ENCODE measurements around the gene UBAC1. TPM values are rescaled to one million over a fixed set of nuclear protein-coding genes. Genes with fewer than 3 reads are reported as not detected.

The UBAC1 gene
- total and polyA plus RNA-seq, 4 donors, result 37.8 to 49.5 (median 39.7) TPM

- Histone ChIP-seq H3K4me3 (no peak overlapping the region), H3K27me3 (ENCODE audit: control insufficient read depth in 3 of 3, insufficient read depth in 3 of 3, low read length in 2 of 3) (no peaks in the 10 kb centered on the region), H3K4me1 (ENCODE audit: control insufficient read depth in 5 of 5, insufficient read depth in 5 of 5, low read length in 5 of 5) (no peaks in the 10 kb centered on the region), H3K9me3 (ENCODE audit: control insufficient read depth in 4 of 4, insufficient read depth in 3 of 4, low read length in 3 of 4) (no peaks in the 10 kb centered on the region), H3K27ac (ENCODE audit: low read depth in 1 of 2, low read length in 1 of 2) (no peak overlapping the region), H3K36me3 (ENCODE audit: control insufficient read depth in 4 of 4, insufficient read depth in 4 of 4, low read length in 4 of 4) (peaks cover 15 to 48% (median 19%) of the 10 kb centered on the region in 4 donors), H3K9ac (ENCODE audit: insufficient read depth in 1 of 2, low read length in 2 of 2) (no peak overlapping the region)
- 95 to 96% methylated on average over 18 of the region's 18 CpGs for WGBS, 2 donors
- TF ChIP-seq CTCF (IDR thresholded peaks at IDR 0.05; ENCODE audit: control extremely low read depth, extremely low read depth), result no peak
- ATAC-seq (ENCODE audit: insufficient read depth, low FRiP score) (no peak), DNase-seq (no peak)
These were observed 28.5 kb downstream of the UBAC1 start for GRCh38 chr9:135932656-135933055.

GRCh38 chr9:135931349-135931820, 29.8 kb downstream of the UBAC1 start:
- TF ChIP-seq CTCF (IDR thresholded peaks at IDR 0.05; ENCODE audit: control extremely low read depth, extremely low read depth), result no peak
- Histone ChIP-seq H3K27ac (ENCODE audit: low read depth in 1 of 2, low read length in 1 of 2) (no peak overlapping the region), H3K9ac (ENCODE audit: insufficient read depth in 1 of 2, low read length in 2 of 2) (no peak overlapping the region), H3K4me1 (ENCODE audit: control insufficient read depth in 5 of 5, insufficient read depth in 5 of 5, low read length in 5 of 5) (peaks cover 0 to 4% (median 0%) of the 10 kb centered on the region in 5 donors), H3K27me3 (ENCODE audit: control insufficient read depth in 3 of 3, insufficient read depth in 3 of 3, low read length in 2 of 3) (no peaks in the 10 kb centered on the region), H3K9me3 (ENCODE audit: control insufficient read depth in 4 of 4, insufficient read depth in 3 of 4, low read length in 3 of 4) (no peaks in the 10 kb centered on the region), H3K4me3 (no peak overlapping the region), H3K36me3 (ENCODE audit: control insufficient read depth in 4 of 4, insufficient read depth in 4 of 4, low read length in 4 of 4) (peaks cover 8 to 39% (median 12%) of the 10 kb centered on the region in 4 donors)
- WGBS, 2 donors, result 92 to 96% methylated on average over 31 of the region's 31 CpGs
- no peak for ATAC-seq (ENCODE audit: insufficient read depth, low FRiP score)
- no peak for DNase-seq

- DNase-seq (no peak), ATAC-seq (ENCODE audit: insufficient read depth, low FRiP score) (no peak)
- TF ChIP-seq CTCF (IDR thresholded peaks at IDR 0.05; ENCODE audit: control extremely low read depth, extremely low read depth), result no peak
- H3K27me3 ChIP-seq (ENCODE audit: control insufficient read depth in 3 of 3, insufficient read depth in 3 of 3, low read length in 2 of 3), result no peaks in the 10 kb centered on the region
- 96 to 98% methylated on average over 33 of the region's 33 CpGs for WGBS, 2 donors
- peaks cover 0 to 5% (median 0%) of the 10 kb centered on the region in 5 donors for H3K4me1 ChIP-seq (ENCODE audit: control insufficient read depth in 5 of 5, insufficient read depth in 5 of 5, low read length in 5 of 5)
- H3K9ac ChIP-seq (ENCODE audit: insufficient read depth in 1 of 2, low read length in 2 of 2), result no peak overlapping the region
- no peaks in the 10 kb centered on the region for H3K9me3 ChIP-seq (ENCODE audit: control insufficient read depth in 4 of 4, insufficient read depth in 3 of 4, low read length in 3 of 4)
- peaks cover 5 to 39% (median 9%) of the 10 kb centered on the region in 4 donors for H3K36me3 ChIP-seq (ENCODE audit: control insufficient read depth in 4 of 4, insufficient read depth in 4 of 4, low read length in 4 of 4)
- H3K4me3 ChIP-seq, result no peak overlapping the region
- H3K27ac ChIP-seq (ENCODE audit: low read depth in 1 of 2, low read length in 1 of 2), result no peak overlapping the region
These were observed 30.5 kb downstream of the UBAC1 start for GRCh38 chr9:135930446-135931345.

Data from lung (tissue), 12 donors.